HG03520 (cell line): ENCODE measurements around the gene LHFPL3.
"Not testable (repeated sequence)": the region's sequence is repeated elsewhere in the genome, so short reads cannot be mapped to it uniquely, and the experiment has no call there.

Source experiments
- ATAC-seq: cut with Tn5 transposase; IDR thresholded peaks from one replicate; pipeline ENCODE4 v1.9.1; 2021; ENCODE audit warnings: mild to moderate bottlenecking, moderate library complexity; ENCODE audit not compliant: unreplicated experiment

LHFPL3 gene

GRCh38 chr7:104328296-104328969, at the start of gene LHFPL3:
Gene LHFPL3, plus strand, starts transcription at chr7:104328603.
- no peak for ATAC-seq

GRCh38 chr7:104281685-104282084, 46.7 kb upstream of the LHFPL3 start:
- ATAC-seq: not testable (repeated sequence)

GRCh38 chr7:104286839-104287238, 41.6 kb upstream of the LHFPL3 start:
- no peak for ATAC-seq

- no peak for ATAC-seq
Observed at GRCh38 chr7:104288137-104288536, 40.3 kb upstream of the LHFPL3 start.

GRCh38 chr7:104294291-104294690, 34.1 kb upstream of the LHFPL3 start:
- no peak for ATAC-seq

- ATAC-seq: no peak
Observed at GRCh38 chr7:104296266-104296665, 32.1 kb upstream of the LHFPL3 start.

GRCh38 chr7:104296900-104297299, 31.5 kb upstream of the LHFPL3 start:
- no peak for ATAC-seq

GRCh38 chr7:104299323-104299722, 29.1 kb upstream of the LHFPL3 start:
- no peak for ATAC-seq

GRCh38 chr7:104299777-104300176, 28.6 kb upstream of the LHFPL3 start:
- ATAC-seq: no peak

- no peak for ATAC-seq
Observed at GRCh38 chr7:104306793-104307192, 21.6 kb upstream of the LHFPL3 start.

- no peak for ATAC-seq
Observed at GRCh38 chr7:104317948-104318629, 10.3 kb upstream of the LHFPL3 start.

GRCh38 chr7:104327534-104327933, 869 bp upstream of the LHFPL3 start:
- no peak for ATAC-seq

- ATAC-seq: no peak
Observed at GRCh38 chr7:104327938-104328295, 486 bp upstream of the LHFPL3 start.

GRCh38 chr7:104328970-104329825, 795 bp downstream of the LHFPL3 start:
- ATAC-seq: no peak

GRCh38 chr7:104341546-104341945, 13.1 kb downstream of the LHFPL3 start:
- ATAC-seq: no peak

GRCh38 chr7:104352736-104353135, 24.3 kb downstream of the LHFPL3 start:
- no peak for ATAC-seq

GRCh38 chr7:104357166-104357565, 28.8 kb downstream of the LHFPL3 start:
- ATAC-seq: no peak

- ATAC-seq: no peak
Observed at GRCh38 chr7:104358446-104359132, 30.2 kb downstream of the LHFPL3 start.

- no peak for ATAC-seq
Observed at GRCh38 chr7:104362756-104363155, 34.4 kb downstream of the LHFPL3 start.

- ATAC-seq: no peak
Observed at GRCh38 chr7:104363355-104363754, 35.0 kb downstream of the LHFPL3 start.

- ATAC-seq: no peak
Observed at GRCh38 chr7:104366390-104366789, 38.0 kb downstream of the LHFPL3 start.
